ENCODE results near the gene TMEM187. TPM values are rescaled to one million over a fixed set of nuclear protein-coding genes. Genes with fewer than 3 reads are reported as not detected.

Gene TMEM187
- total and polyA plus RNA-seq, 10 of the 15 experiments (the other 5 are each of a cell fraction or from before 2014, with no cell fraction given): 0.45 to 8.5 (median 4.1) TPM

DNA sequence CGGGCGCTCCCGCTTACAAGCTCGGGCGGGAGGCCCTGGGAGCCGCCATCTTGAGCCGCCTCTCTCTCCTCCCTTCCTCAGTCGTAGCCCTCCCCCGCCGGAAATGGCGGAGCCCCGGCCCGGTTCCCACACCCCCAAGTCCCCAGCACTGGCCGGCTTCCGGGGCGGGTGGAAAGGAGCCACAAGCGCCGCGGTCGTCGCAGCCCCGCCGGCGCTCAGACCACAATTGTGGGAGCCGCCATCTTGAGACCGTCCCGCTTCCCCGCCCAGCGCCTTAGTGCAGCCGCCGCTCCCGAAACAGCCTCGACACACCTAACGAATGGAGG lies 1.5 kb upstream of the TMEM187 start (continued):
- TF ChIP-seq MXI1 (IDR thresholded peaks at IDR 0.05; ENCODE audit: low read depth, low read length) (no peak), EP300 (IDR thresholded peaks at IDR 0.05; ENCODE audit: borderline replicate concordance in 1 of 2, control insufficient read depth in 1 of 2, low read depth in 2 of 2, low read length in 2 of 2) (no peak), KDM1A (IDR thresholded peaks at IDR 0.05; ENCODE audit: borderline replicate concordance) (no peak), RELA (IDR thresholded peaks at IDR 0.05; ENCODE audit: borderline replicate concordance, partially characterized antibody) (peak; percentile 25), SUZ12 (IDR thresholded peaks at IDR 0.05; ENCODE audit: unreplicated experiment) (no peak), HDAC6 (IDR thresholded peaks at IDR 0.05; ENCODE audit: unreplicated experiment) (no peak), SMC3 (IDR thresholded peaks at IDR 0.05; ENCODE audit: borderline replicate concordance, low read length) (no peak), SMAD1 (IDR thresholded peaks at IDR 0.05; ENCODE audit: low read depth, partially characterized antibody) (no peak), DPF2 (IDR thresholded peaks at IDR 0.05) (no peak; the same call in 1 of the 2 replicates), ZNF384 (IDR thresholded peaks at IDR 0.05; ENCODE audit: borderline replicate concordance, low read depth, low read length) (no peak), NR2F1 (conservative IDR thresholded peaks at IDR 0.05) (no peak), MTA2 (IDR thresholded peaks at IDR 0.05; ENCODE audit: low read depth) (no peak), ASH2L (IDR thresholded peaks at IDR 0.05; ENCODE audit: borderline replicate concordance, low read depth) (no peak), CEBPB (IDR thresholded peaks at IDR 0.05; ENCODE audit: borderline replicate concordance in 1 of 2, low read depth in 2 of 2, low read length in 2 of 2) (no peak), MEF2A (IDR thresholded peaks at IDR 0.05; ENCODE audit: insufficient read depth, low read depth, low read length) (no peak), SRF (IDR thresholded peaks at IDR 0.05; ENCODE audit: low read depth in 2 of 2, low read length in 2 of 2) (0 out of 4 replicates have a peak, but pooled peaks of 1 of the 2 experiments have one; percentile 26), PAX8 (IDR thresholded peaks at IDR 0.05) (no peak), GATAD2B (conservative IDR thresholded peaks at IDR 0.05; ENCODE audit: low read depth) (peak; percentile 4; the same call in 1 of the 2 replicates), JUNB (IDR thresholded peaks at IDR 0.05) (no peak), LARP7 (IDR thresholded peaks at IDR 0.05) (no peak), TCF3 (IDR thresholded peaks at IDR 0.05; ENCODE audit: borderline replicate concordance, insufficient read depth, low read depth, low read length) (no peak)
- TF ChIP-seq, protein P1, sequence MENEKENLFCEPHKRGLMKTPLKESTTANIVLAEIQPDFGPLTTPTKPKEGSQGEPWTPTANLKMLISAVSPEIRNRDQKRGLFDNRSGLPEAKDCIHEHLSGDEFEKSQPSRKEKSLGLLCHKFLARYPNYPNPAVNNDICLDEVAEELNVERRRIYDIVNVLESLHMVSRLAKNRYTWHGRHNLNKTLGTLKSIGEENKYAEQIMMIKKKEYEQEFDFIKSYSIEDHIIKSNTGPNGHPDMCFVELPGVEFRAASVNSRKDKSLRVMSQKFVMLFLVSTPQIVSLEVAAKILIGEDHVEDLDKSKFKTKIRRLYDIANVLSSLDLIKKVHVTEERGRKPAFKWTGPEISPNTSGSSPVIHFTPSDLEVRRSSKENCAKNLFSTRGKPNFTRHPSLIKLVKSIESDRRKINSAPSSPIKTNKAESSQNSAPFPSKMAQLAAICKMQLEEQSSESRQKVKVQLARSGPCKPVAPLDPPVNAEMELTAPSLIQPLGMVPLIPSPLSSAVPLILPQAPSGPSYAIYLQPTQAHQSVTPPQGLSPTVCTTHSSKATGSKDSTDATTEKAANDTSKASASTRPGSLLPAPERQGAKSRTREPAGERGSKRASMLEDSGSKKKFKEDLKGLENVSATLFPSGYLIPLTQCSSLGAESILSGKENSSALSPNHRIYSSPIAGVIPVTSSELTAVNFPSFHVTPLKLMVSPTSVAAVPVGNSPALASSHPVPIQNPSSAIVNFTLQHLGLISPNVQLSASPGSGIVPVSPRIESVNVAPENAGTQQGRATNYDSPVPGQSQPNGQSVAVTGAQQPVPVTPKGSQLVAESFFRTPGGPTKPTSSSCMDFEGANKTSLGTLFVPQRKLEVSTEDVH (IDR thresholded peaks at IDR 0.05; ENCODE audit: low read depth, partially characterized antibody): no peak
- TF ChIP-seq, protein P2, sequence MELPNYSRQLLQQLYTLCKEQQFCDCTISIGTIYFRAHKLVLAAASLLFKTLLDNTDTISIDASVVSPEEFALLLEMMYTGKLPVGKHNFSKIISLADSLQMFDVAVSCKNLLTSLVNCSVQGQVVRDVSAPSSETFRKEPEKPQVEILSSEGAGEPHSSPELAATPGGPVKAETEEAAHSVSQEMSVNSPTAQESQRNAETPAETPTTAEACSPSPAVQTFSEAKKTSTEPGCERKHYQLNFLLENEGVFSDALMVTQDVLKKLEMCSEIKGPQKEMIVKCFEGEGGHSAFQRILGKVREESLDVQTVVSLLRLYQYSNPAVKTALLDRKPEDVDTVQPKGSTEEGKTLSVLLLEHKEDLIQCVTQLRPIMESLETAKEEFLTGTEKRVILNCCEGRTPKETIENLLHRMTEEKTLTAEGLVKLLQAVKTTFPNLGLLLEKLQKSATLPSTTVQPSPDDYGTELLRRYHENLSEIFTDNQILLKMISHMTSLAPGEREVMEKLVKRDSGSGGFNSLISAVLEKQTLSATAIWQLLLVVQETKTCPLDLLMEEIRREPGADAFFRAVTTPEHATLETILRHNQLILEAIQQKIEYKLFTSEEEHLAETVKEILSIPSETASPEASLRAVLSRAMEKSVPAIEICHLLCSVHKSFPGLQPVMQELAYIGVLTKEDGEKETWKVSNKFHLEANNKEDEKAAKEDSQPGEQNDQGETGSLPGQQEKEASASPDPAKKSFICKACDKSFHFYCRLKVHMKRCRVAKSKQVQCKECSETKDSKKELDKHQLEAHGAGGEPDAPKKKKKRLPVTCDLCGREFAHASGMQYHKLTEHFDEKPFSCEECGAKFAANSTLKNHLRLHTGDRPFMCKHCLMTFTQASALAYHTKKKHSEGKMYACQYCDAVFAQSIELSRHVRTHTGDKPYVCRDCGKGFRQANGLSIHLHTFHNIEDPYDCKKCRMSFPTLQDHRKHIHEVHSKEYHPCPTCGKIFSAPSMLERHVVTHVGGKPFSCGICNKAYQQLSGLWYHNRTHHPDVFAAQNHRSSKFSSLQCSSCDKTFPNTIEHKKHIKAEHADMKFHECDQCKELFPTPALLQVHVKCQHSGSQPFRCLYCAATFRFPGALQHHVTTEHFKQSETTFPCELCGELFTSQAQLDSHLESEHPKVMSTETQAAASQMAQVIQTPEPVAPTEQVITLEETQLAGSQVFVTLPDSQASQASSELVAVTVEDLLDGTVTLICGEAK (IDR thresholded peaks at IDR 0.05; ENCODE audit: borderline replicate concordance): peak; percentile 96
- TF ChIP-seq, protein P3, sequence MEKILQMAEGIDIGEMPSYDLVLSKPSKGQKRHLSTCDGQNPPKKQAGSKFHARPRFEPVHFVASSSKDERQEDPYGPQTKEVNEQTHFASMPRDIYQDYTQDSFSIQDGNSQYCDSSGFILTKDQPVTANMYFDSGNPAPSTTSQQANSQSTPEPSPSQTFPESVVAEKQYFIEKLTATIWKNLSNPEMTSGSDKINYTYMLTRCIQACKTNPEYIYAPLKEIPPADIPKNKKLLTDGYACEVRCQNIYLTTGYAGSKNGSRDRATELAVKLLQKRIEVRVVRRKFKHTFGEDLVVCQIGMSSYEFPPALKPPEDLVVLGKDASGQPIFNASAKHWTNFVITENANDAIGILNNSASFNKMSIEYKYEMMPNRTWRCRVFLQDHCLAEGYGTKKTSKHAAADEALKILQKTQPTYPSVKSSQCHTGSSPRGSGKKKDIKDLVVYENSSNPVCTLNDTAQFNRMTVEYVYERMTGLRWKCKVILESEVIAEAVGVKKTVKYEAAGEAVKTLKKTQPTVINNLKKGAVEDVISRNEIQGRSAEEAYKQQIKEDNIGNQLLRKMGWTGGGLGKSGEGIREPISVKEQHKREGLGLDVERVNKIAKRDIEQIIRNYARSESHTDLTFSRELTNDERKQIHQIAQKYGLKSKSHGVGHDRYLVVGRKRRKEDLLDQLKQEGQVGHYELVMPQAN (conservative IDR thresholded peaks at IDR 0.05): no peak

Measured in GM12878 (cell line).